Measurements from ENCODE around the gene SLC30A2. TPM values are rescaled to one million over a fixed set of nuclear protein-coding genes. Genes with fewer than 3 reads are reported as not detected.

Gene SLC30A2
- total RNA-seq, 1 donor from 2014 or later: not detected

GRCh38 chr1:26084844-26085243 is 38.9 kb upstream of the SLC30A2 start:
- TF ChIP-seq CTCF (conservative IDR thresholded peaks at IDR 0.05; ENCODE audit: low read depth, low read length): no peak
- no peak overlapping the region for H3K4me3 ChIP-seq (ENCODE audit: low read depth, low read length)
- DNase-seq (ENCODE audit: low read depth): no peak

- DNase-seq (ENCODE audit: low read depth): no peak
- no peak overlapping the region for H3K4me3 ChIP-seq (ENCODE audit: low read depth, low read length)
- no peak for TF ChIP-seq CTCF (conservative IDR thresholded peaks at IDR 0.05; ENCODE audit: low read depth, low read length)
Observed at GRCh38 chr1:26084091-26084561, 38.2 kb upstream of the SLC30A2 start.

- DNase-seq (ENCODE audit: low read depth): no peak
- H3K4me3 ChIP-seq (ENCODE audit: low read depth, low read length): no peak overlapping the region
- TF ChIP-seq CTCF (conservative IDR thresholded peaks at IDR 0.05; ENCODE audit: low read depth, low read length): no peak
Observed at GRCh38 chr1:26083208-26083607, 37.3 kb upstream of the SLC30A2 start.

- no peak for DNase-seq (ENCODE audit: low read depth)
- H3K4me3 ChIP-seq (ENCODE audit: low read depth, low read length): no peak overlapping the region
- TF ChIP-seq CTCF (conservative IDR thresholded peaks at IDR 0.05; ENCODE audit: low read depth, low read length): no peak
Observed at GRCh38 chr1:26082020-26082350, 36.1 kb upstream of the SLC30A2 start.

- no peak overlapping the region for H3K4me3 ChIP-seq (ENCODE audit: low read depth, low read length)
- no peak for DNase-seq (ENCODE audit: low read depth)
- TF ChIP-seq CTCF (conservative IDR thresholded peaks at IDR 0.05; ENCODE audit: low read depth, low read length): no peak
Observed at GRCh38 chr1:26081267-26082019, 35.5 kb upstream of the SLC30A2 start.

GRCh38 chr1:26079960-26080814 is 34.3 kb upstream of the SLC30A2 start:
- DNase-seq (ENCODE audit: low read depth): no peak
- H3K4me3 ChIP-seq (ENCODE audit: low read depth, low read length): no peak overlapping the region
- no peak for TF ChIP-seq CTCF (conservative IDR thresholded peaks at IDR 0.05; ENCODE audit: low read depth, low read length)
